DMS53 treated with DMSO at 0.1 percent for 48 hours (cell line): ENCODE results near the gene MX2.
"Not testable (repeated sequence)": the region's sequence is repeated elsewhere in the genome, so short reads cannot be mapped to it uniquely, and the experiment has no call there.

Experiments
- DNase-seq: peaks from one replicate; lab custom pipeline; 2025; ENCODE audit not compliant: unreplicated experiment; lab: John Stamatoyannopoulos, UW

Gene MX2

DNA sequence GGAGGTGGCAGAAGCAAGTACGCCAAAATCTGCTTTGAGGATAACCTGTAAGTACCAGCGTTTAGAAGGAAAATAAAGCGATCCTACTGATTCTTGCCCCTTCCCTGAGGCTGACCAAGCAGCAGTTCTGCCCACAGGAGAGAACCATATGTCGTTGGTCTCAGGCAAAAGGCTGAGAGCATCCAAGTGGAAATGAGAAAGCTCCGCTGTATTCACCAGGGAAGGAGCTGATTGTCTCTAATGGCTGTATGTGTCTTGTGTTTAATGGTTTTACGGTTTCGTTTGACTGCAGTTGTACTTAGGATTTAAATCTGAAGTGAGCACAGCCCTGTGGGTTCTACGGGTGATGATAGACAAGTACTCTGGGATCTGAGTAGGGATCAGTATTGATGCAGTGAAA is 23.4 kb upstream of the MX2 start:
- DNase-seq: no peak

DNA sequence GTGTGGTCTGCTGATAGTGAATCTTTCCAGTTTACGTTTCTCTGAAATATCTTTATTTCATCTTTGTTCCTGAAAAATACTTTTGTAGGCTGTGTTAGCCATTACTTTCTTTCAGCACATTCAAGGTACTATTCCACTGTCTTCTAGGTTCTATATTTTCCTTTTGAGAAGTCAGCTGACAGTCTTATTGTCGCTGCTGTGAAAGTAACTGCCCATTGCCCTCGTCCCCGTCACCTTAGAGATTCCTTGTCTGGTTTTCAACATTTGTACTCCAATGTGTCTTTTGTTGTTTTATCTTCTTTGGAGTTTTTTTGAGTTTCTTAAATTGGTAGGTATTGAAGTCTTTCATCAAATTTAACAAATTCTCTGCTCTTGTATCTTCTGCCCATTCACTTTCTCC is 19.8 kb upstream of the MX2 start:
- no peak for DNase-seq

DNA sequence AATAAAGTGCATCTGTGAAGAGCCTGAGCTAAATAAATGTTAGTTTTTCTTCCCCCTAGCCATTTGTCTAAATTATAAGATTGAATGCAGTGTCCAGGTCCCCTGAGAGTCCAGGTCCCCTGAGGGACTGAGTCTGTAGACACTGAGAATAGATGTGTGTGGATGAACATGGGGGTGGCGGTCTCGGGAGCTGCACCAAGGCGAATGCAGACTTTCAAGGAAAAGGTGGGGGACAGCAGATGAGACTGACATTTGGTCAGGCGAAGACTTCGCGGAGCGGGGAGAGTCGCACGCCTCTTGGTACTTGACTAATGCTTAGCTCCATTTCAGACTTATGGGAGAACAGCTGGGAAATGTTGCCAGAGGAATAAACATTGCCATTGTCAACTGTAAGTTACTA is 17.7 kb upstream of the MX2 start:
- DNase-seq: no peak

DNA sequence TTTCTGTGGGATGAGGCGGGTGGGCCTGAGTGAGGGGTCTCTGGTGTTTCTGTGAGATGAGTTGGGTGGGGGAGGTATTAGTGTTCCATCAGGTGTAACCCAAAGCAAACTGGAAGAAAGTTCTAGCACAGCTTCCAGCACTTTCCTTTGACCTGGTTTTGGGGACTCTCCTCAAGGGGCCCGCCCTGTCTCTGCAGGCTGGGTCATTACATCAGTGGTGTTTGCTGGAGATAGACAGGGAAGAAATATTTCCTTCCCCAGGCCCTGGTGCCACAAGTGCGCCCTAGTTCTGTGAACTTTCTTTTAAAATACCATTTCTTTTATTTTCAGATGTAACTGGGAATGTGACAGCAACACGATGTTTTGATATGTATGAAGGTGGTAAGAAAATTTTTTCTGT is 16.5 kb upstream of the MX2 start:
- no peak for DNase-seq

DNA sequence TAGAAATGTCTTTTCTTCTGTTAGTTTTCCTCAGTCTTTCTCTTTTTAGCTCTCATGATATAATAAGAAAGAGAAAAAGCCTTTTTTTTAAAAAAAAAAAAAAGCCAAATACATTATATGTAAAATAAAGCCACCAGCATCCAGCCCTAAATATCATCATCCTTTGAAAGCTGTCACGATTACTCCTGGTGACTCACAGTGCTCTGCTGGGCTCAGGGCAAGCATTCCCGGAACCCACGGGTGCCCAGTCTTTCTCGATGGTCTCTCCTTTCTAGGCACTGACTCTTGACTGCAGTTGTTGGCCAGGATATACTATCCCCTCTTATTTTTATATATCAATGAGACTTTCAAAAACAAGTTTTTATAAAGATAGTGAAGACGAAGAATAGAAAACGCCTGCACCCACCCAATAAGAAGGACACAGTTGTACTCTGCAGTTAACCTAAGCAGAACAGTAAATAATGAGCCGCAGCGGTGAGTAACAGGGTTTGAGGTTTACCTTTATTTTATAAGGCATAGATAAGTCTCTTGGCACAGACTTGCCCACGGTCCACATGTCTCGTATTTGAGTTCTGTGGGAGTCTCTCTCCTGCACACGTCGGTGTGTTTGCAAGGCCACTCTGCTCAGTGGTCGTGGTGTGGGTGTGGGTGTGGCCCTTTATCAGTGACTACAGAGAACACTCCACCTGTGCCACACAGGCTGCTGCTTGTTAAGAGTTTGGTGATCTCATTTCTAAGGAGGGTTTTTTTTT is 15.7 kb upstream of the MX2 start:
- DNase-seq: no peak

DNA sequence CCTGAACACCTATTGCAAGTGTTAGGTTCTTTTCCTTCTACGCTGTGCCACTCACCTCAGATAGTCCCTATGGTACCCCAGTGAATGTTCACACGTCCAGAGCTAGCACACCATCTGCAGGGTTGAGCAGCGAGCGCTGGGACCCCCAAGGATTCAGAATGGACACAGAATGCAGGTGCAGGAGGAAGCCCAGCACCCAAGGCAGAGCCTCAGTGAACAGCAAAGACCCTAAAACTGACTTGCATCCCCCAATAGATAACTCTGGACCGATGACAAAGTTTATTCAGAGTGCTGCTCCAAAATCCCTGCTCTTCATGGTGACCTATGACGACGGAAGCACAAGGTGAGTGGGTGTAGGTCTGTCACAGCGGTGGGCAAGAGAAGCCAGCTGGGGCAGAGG is 15.1 kb upstream of the MX2 start:
- DNase-seq: no peak

DNA sequence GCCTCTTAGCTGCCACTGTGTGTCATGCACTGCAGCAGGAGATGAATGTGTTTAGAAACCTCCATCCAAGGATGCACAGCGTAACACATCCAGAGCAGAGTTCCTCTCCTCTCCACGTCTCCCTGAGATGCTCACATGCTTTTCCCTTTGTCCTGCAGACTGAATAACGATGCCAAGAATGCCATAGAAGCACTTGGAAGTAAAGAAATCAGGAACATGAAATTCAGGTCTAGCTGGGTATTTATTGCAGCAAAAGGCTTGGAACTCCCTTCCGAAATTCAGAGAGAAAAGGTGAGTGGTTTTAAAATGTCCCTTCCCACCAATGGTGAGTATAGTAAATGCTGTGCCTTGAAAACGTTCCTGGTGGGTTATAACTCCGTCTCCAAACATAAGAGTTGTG is 13.4 kb upstream of the MX2 start:
- DNase-seq: no peak

DNA sequence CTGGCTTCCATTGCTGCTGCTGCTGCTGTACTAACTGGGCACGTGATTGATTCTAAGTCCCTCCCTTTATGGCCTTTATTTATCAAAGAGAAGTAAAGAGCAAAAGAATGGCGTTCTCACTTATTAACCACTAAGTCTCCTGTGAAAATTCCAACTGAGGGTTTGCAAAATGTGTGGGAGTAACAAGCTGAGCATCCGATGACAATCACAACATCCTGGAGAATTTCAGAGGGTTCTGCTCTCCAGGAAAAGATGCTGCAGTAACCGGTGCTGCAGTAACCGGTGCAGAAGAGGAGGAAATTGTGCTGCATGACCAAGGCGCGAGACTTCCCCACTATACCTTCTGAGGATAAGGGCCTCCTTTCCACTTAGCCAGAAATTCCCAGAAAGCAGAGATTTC is 12.7 kb upstream of the MX2 start:
- no peak for DNase-seq

DNA sequence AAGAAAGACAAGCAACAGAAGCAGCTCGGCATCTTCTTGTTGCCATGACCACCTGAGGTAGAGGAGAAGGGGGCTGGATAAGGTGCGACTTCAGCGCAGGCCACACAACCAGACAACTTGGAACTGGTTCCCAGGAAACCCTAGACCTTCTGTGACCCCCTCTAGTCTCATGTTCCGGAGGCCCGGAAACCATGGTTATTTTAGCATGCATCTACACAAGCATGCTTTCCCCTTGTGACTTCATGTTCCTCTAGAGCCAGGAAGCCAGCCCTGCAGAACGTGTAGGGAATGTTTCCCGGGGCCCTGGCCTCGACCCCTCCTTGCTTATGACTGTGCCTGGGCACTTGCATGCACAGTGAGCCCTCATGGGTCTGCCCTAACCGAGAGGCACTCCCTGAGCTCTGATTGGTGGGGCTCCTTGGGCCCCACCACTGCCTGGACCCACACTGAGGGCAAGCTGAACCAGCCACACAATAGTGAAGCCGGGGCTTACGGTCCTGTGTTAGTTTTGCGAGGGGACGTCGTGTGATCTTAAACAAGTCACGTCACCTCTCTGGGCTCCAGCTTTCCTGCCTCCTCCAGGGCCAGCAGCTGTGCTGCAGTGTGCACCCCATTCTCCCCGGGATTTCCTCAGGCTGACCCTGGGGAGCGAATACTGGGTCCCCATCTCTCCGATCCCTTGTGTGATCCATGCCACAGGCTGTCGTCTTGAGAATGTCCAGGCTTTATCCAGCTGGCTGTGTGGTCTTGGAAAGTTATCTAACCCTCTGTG is 12.0 kb upstream of the MX2 start:
- no peak for DNase-seq

DNA sequence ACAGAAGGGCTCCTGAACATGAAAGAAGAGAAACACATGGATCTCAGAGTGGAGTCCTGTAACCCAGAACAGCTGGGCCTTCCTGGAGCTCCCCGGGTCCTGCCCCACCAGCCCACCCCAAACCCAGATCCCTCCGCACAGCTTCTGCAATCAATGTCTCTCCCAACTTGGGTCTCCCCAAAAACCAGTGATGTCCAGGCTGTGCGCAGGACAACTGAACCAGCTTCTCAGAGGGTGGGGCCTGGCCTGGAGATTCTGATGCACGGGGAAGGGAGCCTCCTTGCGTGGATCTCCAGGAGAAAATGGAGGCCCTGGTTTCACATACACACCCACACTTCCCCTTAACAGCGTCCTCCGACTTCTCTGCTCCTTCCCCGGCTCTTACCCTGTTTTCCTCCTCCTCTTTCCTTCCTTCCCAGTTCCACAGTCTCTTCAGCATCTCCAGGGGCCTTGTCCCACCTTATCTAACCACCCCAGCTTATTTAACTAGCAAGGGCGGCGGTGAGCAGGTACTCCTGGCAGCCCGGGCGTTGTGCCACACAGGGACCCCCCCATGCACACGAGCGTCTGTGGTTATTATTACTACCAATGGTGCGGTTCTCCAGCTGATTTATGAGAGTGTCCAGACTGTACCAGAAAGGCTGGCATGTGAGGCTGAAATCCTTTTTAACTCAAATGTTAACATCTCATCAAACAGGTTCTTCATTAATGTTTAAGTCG is 11.2 kb upstream of the MX2 start:
- no peak for DNase-seq

DNA sequence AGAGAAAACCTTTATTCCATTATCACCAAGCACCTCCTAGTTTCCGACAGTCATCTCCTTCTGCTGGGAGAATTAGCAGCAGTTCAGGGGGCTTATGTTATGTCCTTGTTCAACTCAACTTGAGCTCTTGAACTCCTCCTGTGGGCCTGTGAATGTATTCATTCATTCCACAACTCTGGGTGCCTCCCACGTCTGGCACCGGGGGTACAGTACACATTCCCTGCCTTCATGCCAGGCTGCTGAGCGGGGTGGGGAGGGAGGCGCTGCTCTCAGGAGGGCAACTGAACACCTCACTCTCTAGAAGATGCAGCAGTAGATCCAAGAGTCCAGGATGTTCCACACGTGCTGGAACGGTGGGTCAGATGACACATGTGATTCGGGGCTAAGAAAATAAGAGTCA is 4.3 kb upstream of the MX2 start:
- DNase-seq: no peak

DNA sequence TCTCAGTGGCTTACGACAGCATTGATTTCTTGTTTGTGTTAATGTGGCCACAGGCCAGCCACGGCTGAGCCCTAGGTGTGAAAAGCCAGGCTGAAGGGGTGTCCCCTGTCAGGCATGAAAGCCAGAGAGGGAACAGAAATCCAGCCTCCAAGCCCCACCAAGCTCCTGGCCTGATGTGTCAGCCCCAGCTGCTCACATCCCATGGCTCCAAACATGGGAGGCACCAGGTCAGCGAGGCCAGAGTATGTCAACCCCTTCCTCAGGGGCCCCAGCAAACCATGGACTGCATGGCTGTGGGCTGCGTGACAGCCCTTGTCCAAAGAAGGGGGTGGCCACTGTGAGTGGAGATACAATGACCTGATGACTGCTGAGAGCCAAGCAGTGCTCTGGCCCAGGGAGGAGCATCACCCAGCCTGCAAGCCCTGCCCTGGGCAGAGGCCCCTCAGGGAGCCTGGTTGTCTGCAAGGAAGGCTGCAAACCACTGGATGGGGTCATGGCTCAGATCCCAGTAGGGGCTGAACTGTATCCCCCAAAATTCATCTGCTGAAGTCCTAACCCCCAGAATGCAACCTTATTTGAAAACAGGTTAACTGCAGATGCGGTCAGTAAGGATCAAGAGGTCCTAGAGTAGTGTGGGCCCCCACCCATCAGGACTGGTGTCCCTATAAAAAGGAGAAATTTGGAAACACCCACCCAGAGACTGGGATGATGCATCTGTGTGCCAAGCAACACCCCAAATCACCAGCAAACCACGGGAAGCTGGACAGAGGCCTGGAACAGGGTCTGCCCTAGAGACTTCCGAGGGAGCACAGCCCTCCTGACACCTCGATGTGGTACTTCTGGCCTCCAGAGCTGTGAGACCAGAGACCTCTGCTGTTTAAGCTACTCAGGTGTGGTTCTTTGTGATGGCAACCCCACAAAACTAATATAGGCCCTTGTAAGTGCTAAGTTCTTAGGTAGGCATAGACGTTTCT is 3.3 kb upstream of the MX2 start:
- DNase-seq: no peak

DNA sequence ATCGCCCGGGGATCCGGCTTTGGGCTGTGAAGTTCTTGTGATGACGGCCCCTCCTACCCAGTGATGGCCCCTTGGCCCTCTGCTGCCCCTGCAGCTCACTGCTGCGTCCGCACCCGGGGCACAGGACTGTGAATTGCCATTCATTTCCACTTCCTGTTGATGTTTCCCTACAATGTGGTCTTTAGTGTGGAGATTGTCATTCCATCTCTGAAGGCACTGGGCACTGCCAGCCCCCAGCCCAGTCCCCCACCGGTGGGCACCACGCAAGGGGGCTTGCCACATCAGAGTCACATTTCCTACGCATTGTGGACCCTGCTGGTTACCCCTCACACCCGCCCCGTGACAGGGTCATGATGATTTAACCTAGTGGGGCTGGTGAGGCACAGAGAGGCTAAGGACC is 2.5 kb upstream of the MX2 start:
- DNase-seq: no peak

DNA sequence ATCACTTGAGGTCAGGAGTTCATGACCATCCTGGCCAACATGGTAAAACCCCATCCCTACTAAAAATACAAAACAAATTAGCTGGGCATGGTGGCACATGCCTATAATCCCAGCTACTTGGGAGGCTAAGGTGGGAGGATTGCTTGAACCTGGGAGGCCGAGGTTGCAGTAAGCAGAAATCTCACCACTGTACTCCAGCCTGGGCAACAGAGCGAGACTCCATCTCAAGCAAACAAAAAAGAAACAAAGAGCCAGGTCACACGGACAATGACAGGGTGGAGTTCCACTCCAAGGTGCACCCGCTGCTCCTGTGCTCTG is 2.1 kb upstream of the MX2 start:
- DNase-seq: not testable (repeated sequence)

DNA sequence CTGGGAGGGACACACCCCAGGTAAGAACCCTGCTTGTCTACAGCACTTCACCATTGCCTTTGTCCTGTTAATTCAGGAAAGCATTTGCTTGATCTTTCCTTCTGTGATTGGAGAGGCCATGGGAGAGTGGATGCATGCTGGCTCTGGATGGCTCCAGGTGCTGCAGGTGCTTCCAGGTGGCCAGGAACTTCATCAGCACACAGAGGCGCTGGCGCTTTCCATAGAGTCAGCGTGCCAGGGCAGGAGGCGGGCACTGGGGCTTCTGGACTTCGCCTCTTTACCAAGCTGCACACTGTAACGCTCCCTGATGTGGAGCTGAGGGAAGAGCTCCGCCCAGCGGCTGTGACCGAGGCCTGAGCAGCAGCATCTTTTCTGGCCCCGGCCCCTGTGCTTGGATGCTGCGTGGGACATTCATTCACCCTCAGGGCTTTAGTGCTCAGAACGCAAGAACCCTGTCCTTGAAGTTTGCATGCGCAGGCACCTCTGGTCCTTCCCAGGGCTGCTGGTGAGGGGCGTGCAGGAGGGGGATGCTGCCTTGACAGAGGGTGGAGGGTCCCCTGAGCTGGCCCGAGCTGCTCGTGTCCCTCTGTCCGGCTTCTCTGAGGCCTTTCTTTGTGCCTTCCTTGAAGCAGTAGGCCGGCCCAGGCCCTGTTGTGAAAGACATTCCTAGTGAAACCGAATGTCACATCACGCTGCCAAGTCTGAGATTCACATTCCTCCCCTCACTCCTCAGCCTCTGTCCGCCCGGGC is 1.6 kb upstream of the MX2 start:
- peak; percentile 79 for DNase-seq

DNA sequence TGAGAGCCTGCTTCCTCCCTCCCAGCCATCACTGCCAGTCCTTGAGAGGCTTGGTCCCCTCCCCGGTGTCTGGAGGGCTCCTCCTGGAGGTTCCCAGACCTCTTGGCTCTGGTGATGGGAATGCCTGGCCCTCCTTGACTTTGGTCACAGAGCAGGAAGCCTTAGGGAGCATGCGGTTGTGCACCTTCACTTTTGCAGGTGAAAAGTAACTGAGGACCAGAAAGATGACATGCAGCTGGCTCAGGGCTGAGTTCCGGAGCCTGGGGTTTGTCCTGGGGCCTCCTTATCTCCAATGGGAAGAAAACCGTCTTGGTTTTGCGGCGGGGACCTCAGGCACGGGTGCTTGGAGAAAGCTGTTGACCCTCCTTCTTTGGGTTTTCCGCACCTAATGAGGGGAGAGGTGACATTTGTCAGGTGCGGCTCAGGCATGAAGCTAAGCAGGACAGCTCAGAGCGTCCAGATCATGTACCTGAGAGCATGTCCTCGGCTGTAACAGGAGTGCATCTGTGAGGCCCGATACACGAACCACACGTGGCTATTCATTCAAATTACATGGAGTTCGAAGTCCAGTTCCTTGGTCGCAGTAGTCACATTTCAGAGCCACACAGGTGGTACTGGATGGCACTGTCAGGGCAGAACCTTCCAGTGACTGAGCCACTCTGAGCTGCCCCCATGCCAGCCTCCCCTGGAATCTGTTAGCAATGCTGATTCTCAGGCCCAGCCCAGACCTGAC is 608 bp upstream of the MX2 start:
- no peak for DNase-seq

DNA sequence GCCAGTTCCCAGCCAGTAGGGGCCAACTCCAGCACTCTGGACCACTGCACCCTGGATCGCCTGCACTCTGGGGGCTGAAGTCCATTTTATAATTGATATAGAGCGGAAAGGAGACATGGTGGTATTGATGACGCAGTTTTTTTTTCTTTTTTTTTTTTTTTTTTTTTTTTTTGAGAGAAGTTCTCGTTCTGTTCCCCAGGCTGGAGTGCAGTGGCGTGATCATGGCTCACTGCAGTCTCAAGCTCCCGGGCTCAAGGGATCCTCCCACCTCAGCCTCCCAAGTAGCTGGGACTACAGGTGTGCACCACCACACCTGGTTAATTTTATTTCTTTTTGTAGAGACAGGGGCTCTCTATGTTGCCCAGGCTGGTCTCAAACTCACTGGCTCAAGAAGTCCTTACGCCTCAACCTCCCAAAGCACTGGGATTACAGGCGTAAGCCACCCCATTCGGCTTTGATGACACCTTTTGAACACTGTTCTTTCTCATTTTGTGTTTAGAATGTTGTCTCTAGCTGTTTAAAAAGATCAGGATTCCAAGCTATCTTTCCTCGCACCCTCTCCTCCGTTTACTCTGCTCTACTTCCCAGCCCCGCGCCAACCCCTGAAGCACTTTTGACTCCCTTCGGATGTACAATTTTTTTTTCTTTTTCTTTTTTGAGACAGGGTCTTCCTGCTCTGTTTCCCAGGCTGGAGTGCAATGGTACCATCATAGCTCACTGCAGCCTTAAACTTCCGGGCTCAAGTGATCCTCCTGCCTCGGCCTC is 960 bp downstream of the MX2 start:
- no peak for DNase-seq

DNA sequence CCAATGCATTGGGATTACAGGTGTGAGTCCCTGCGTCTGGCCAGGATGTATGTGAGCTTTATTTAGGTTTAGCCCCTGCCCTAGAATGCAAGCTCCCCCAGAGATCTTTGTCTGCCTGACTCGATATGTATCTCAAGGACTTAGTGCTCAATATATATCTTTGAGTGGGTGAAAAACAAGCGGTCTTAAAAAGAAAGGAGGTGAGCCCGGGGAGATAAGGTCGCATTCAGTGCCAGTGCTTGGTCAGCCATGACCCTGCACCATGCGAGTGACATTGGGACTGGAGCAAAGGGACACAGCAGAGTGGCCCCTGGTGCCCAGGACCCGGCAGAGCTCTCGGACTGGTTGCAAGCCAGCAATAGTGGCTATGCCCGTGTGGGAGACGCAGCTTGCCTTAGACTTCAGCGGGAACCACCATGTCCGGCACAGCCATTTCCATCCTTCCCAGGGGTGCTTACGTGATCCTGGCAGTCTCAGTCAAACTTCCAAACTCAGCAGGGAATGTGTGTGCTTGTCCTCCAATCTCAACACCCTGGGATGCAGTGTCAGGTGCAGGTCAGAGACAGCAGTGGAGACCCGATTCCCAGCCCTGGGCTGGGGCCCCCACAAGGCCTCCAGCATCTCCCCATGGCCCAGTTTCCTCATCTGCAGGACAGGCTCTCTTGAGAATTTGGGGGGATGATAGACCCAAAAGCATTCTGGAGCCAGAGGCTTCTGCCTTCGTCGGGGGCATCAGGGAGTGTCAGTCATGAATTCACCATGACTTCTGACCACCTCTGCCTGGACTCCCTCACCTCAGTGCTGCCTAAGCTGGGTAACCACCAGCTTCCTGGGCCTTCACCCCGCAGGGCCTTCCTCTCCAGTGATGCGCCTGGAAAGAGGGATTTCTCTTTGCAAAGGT is 1.8 kb downstream of the MX2 start:
- DNase-seq: no peak
